IPS-18a (cell line): ENCODE data around the gene DPYD.

ENCODE experiments used
- H3K27ac ChIP-seq: one replicate; pipeline ENCODE4 v1.5.1; 2013; ENCODE audit warnings: low read length
- H3K27me3 ChIP-seq: one replicate; pipeline ENCODE4 v1.6.1; 2013; ENCODE audit warnings: mild to moderate bottlenecking, low read length; ENCODE audit not compliant: control insufficient read depth, insufficient read depth
- H3K36me3 ChIP-seq: one replicate; pipeline ENCODE4 v1.6.1; 2013; ENCODE audit warnings: low read depth, low read length; ENCODE audit not compliant: control insufficient read depth
- H3K4me1 ChIP-seq: one replicate; pipeline ENCODE4 v1.6.1; 2013; ENCODE audit warnings: low read depth, low read length; ENCODE audit not compliant: control insufficient read depth
- H3K4me3 ChIP-seq: one replicate; pipeline ENCODE4 v1.5.1; 2013; ENCODE audit warnings: low read length
- H3K9ac ChIP-seq: one replicate; pipeline ENCODE4 v1.6.1; 2013; ENCODE audit warnings: mild to moderate bottlenecking, low read length, moderate library complexity
- H3K9me3 ChIP-seq: one replicate; pipeline ENCODE4 v1.6.1; 2013; ENCODE audit warnings: low read depth, low read length; ENCODE audit not compliant: control insufficient read depth

The DPYD gene

GRCh38 chr1:97144527-97144926, 776.3 kb downstream of the DPYD start:
- H3K9me3 ChIP-seq, result no peaks in the 10 kb centered on the region
- no peak overlapping the region for H3K4me3 ChIP-seq
- no peaks in the 10 kb centered on the region for H3K27me3 ChIP-seq
- H3K4me1 ChIP-seq, result no peaks in the 10 kb centered on the region
- no peaks in the 10 kb centered on the region for H3K36me3 ChIP-seq
- no peak overlapping the region for H3K27ac ChIP-seq
- H3K9ac ChIP-seq, result no peak overlapping the region

GRCh38 chr1:97143236-97143882, 777.5 kb downstream of the DPYD start:
- H3K27ac ChIP-seq, result no peak overlapping the region
- no peak overlapping the region for H3K4me3 ChIP-seq
- no peaks in the 10 kb centered on the region for H3K36me3 ChIP-seq
- H3K27me3 ChIP-seq, result no peaks in the 10 kb centered on the region
- H3K4me1 ChIP-seq, result peaks cover 3% of the 10 kb centered on the region
- no peak overlapping the region for H3K9ac ChIP-seq
- H3K9me3 ChIP-seq, result no peaks in the 10 kb centered on the region

- no peaks in the 10 kb centered on the region for H3K27me3 ChIP-seq
- H3K36me3 ChIP-seq, result no peaks in the 10 kb centered on the region
- H3K27ac ChIP-seq, result no peak overlapping the region
- no peaks in the 10 kb centered on the region for H3K9me3 ChIP-seq
- no peak overlapping the region for H3K9ac ChIP-seq
- H3K4me3 ChIP-seq, result no peak overlapping the region
- peaks cover 7% of the 10 kb centered on the region for H3K4me1 ChIP-seq
These were observed 780.2 kb downstream of the DPYD start for GRCh38 chr1:97140611-97141010.

GRCh38 chr1:97139512-97139911, 781.3 kb downstream of the DPYD start:
- Histone ChIP-seq H3K36me3 (no peaks in the 10 kb centered on the region), H3K4me3 (no peak overlapping the region), H3K4me1 (peaks cover 7% of the 10 kb centered on the region), H3K9ac (no peak overlapping the region), H3K9me3 (no peaks in the 10 kb centered on the region), H3K27ac (no peak overlapping the region), H3K27me3 (no peaks in the 10 kb centered on the region)

- peaks cover 7% of the 10 kb centered on the region for H3K4me1 ChIP-seq
- no peaks in the 10 kb centered on the region for H3K9me3 ChIP-seq
- H3K27me3 ChIP-seq, result no peaks in the 10 kb centered on the region
- no peak overlapping the region for H3K9ac ChIP-seq
- no peaks in the 10 kb centered on the region for H3K36me3 ChIP-seq
- no peak overlapping the region for H3K27ac ChIP-seq
- H3K4me3 ChIP-seq, result no peak overlapping the region
These were observed 782.3 kb downstream of the DPYD start for GRCh38 chr1:97138515-97139032.

- no peaks in the 10 kb centered on the region for H3K9me3 ChIP-seq
- peaks cover 7% of the 10 kb centered on the region for H3K4me1 ChIP-seq
- no peaks in the 10 kb centered on the region for H3K36me3 ChIP-seq
- H3K4me3 ChIP-seq, result no peak overlapping the region
- H3K9ac ChIP-seq, result no peak overlapping the region
- H3K27me3 ChIP-seq, result no peaks in the 10 kb centered on the region
- no peak overlapping the region for H3K27ac ChIP-seq
These were observed 782.8 kb downstream of the DPYD start for GRCh38 chr1:97137862-97138514.

GRCh38 chr1:97136996-97137395, 783.8 kb downstream of the DPYD start:
- H3K27me3 ChIP-seq, result no peaks in the 10 kb centered on the region
- H3K4me3 ChIP-seq, result no peak overlapping the region
- H3K27ac ChIP-seq, result no peak overlapping the region
- no peaks in the 10 kb centered on the region for H3K9me3 ChIP-seq
- no peak overlapping the region for H3K9ac ChIP-seq
- H3K4me1 ChIP-seq, result peaks cover 7% of the 10 kb centered on the region
- no peaks in the 10 kb centered on the region for H3K36me3 ChIP-seq

GRCh38 chr1:97135972-97136371, 784.9 kb downstream of the DPYD start:
- Histone ChIP-seq H3K27me3 (no peaks in the 10 kb centered on the region), H3K4me3 (no peak overlapping the region), H3K4me1 (peaks cover 7% of the 10 kb centered on the region)

GRCh38 chr1:97128426-97128825, 792.4 kb downstream of the DPYD start:
- H3K36me3 ChIP-seq, result no peaks in the 10 kb centered on the region
- no peak overlapping the region for H3K9ac ChIP-seq
- no peaks in the 10 kb centered on the region for H3K4me1 ChIP-seq
- H3K4me3 ChIP-seq, result no peak overlapping the region
- no peak overlapping the region for H3K27ac ChIP-seq
- H3K9me3 ChIP-seq, result no peaks in the 10 kb centered on the region
- no peaks in the 10 kb centered on the region for H3K27me3 ChIP-seq

More at GRCh38 chr1:97135972-97136371, 784.9 kb downstream of the DPYD start:
- Histone ChIP-seq H3K27ac (no peak overlapping the region), H3K36me3 (no peaks in the 10 kb centered on the region), H3K9ac (no peak overlapping the region), H3K9me3 (no peaks in the 10 kb centered on the region)

- H3K27ac ChIP-seq, result no peak overlapping the region
- peaks cover 16% of the 10 kb centered on the region for H3K4me1 ChIP-seq
- H3K9me3 ChIP-seq, result no peaks in the 10 kb centered on the region
- H3K36me3 ChIP-seq, result no peaks in the 10 kb centered on the region
- H3K27me3 ChIP-seq, result no peaks in the 10 kb centered on the region
- no peak overlapping the region for H3K9ac ChIP-seq
- no peak overlapping the region for H3K4me3 ChIP-seq
These were observed 797.0 kb downstream of the DPYD start for GRCh38 chr1:97123717-97124431.

- Histone ChIP-seq H3K9ac (no peak overlapping the region), H3K36me3 (no peaks in the 10 kb centered on the region), H3K4me1 (peaks cover 23% of the 10 kb centered on the region), H3K27ac (no peak overlapping the region), H3K27me3 (no peaks in the 10 kb centered on the region), H3K9me3 (no peaks in the 10 kb centered on the region), H3K4me3 (no peak overlapping the region)
These were observed 800.0 kb downstream of the DPYD start for GRCh38 chr1:97120806-97121205.
